PFSK-1 (cell line): ENCODE data around the gene RHPN2.

Source experiments
- FOXP2 ChIP-seq: optimal IDR thresholded peaks from 2 replicates; pipeline ENCODE3; 2011; ENCODE audit warnings: borderline replicate concordance, control low read depth, inconsistent platforms; ENCODE audit not compliant: insufficient read depth; ENCODE audit errors: extremely low read length, extremely low read depth
- POLR2AphosphoS5 ChIP-seq: IDR thresholded peaks from 2 replicates; pipeline ENCODE4 v1.6.1; 2012; ENCODE audit warnings: low read depth, mild to moderate bottlenecking, control low read depth, low read length, moderate library complexity
- SIN3A ChIP-seq: IDR thresholded peaks from 2 replicates; pipeline ENCODE4 v1.6.1; 2012; ENCODE audit warnings: mild to moderate bottlenecking, low read length, moderate library complexity, borderline replicate concordance; ENCODE audit not compliant: insufficient read depth
- TAF1 ChIP-seq: IDR thresholded peaks from 2 replicates; pipeline ENCODE4 v1.6.1; 2012; ENCODE audit warnings: low read length, control low read depth, borderline replicate concordance; ENCODE audit not compliant: insufficient read depth
- TF ChIP-seq, protein P1 (sequence below), 2 experiments: IDR thresholded peaks; 2 replicates each; pipeline versions ENCODE4 v1.6.1 to v1.8.0; 2011 to 2012; ENCODE audit warnings: low read depth in 2 of 2, low read length in 2 of 2, control low read depth in 1 of 2, inconsistent platforms in 1 of 2, mild to moderate bottlenecking in 1 of 2, moderate library complexity in 1 of 2; ENCODE audit not compliant: insufficient read depth in 1 of 2

Gene RHPN2

DNA sequence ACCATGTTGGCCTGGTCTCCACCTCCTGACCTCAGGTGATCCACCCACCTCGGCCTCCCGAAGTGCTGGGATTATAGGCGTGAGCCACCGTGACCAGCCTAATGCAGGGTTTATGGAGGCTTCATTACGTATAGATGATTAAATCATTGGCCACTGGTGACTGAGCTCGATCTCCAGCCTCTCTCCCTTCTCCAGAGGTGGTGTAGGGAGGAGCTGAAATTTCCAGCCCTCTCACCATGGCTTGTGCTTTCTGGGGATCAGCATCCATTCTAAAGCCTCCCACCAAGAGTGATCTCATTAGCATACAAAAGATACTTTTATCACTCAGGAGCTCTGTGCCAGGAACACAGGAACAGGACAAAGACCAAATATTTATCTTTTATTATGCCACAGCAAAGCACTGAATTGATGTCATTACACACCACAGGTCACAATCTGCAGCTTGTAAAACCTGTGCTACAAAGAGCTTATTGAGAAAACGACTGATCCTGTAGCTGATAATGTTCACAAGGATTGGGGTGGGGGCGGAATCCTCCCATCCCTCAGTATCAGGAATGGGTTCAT, 32.4 kb downstream of the RHPN2 start:
- TF ChIP-seq, protein P1, sequence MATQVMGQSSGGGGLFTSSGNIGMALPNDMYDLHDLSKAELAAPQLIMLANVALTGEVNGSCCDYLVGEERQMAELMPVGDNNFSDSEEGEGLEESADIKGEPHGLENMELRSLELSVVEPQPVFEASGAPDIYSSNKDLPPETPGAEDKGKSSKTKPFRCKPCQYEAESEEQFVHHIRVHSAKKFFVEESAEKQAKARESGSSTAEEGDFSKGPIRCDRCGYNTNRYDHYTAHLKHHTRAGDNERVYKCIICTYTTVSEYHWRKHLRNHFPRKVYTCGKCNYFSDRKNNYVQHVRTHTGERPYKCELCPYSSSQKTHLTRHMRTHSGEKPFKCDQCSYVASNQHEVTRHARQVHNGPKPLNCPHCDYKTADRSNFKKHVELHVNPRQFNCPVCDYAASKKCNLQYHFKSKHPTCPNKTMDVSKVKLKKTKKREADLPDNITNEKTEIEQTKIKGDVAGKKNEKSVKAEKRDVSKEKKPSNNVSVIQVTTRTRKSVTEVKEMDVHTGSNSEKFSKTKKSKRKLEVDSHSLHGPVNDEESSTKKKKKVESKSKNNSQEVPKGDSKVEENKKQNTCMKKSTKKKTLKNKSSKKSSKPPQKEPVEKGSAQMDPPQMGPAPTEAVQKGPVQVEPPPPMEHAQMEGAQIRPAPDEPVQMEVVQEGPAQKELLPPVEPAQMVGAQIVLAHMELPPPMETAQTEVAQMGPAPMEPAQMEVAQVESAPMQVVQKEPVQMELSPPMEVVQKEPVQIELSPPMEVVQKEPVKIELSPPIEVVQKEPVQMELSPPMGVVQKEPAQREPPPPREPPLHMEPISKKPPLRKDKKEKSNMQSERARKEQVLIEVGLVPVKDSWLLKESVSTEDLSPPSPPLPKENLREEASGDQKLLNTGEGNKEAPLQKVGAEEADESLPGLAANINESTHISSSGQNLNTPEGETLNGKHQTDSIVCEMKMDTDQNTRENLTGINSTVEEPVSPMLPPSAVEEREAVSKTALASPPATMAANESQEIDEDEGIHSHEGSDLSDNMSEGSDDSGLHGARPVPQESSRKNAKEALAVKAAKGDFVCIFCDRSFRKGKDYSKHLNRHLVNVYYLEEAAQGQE (IDR thresholded peaks at IDR 0.05; ENCODE audit: insufficient read depth in 1 of 2, low read depth in 2 of 2, low read length in 2 of 2), result no peak
- TF ChIP-seq SIN3A, result no peak

DNA sequence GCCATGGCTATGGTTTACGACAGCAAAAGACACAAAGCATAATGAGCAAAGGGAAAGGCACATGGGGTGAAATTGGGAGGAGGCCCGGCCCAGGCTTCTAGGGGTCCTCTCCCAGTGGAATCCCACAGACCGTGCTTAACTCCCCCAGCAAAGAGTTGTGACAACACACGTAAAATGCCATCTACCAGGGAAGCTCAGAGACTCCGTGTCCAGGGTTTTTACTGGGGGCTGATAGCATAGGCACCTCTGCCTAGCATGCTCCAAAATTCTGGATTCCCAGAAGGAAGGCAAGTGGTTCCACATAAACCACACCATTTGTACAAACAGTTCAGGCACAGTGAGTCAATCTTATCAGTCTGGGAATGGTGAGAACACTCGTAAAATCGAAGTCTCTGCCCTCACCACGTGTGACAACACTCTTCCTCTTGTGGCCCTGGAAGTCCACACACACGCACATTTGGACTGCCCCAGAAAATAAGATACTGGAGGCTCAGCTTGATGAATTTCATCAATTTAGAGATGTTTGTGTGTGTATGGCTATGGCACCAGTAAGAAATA, 34.9 kb downstream of the RHPN2 start:
- TF ChIP-seq POLR2AphosphoS5 (no peak), FOXP2 (no peak)

DNA sequence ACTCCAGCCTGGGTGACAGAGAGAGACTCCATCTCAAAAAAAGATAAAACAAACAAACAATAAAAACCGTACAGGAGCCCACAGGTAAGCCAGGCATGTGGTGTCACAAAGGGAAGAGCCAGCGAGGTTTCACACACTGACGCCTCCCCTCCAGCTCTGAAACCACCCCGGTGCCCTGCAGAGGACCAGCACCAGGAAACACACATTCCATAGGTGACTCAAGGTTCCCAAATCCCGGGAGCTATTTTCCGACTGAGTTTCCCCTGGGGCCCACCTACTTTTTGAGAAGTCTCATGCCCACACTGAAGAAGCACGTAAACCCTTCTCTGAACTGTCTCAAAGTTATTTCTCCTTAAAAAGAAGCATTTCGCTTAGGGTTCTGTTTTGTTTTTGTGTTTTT, 40.3 kb downstream of the RHPN2 start:
- TF ChIP-seq SIN3A, result no peak
- no peak for TF ChIP-seq TAF1
- no peak for TF ChIP-seq POLR2AphosphoS5
- no peak for TF ChIP-seq FOXP2
- TF ChIP-seq, protein P1 (IDR thresholded peaks at IDR 0.05; ENCODE audit: insufficient read depth in 1 of 2, low read depth in 2 of 2, low read length in 2 of 2), result no peak

DNA sequence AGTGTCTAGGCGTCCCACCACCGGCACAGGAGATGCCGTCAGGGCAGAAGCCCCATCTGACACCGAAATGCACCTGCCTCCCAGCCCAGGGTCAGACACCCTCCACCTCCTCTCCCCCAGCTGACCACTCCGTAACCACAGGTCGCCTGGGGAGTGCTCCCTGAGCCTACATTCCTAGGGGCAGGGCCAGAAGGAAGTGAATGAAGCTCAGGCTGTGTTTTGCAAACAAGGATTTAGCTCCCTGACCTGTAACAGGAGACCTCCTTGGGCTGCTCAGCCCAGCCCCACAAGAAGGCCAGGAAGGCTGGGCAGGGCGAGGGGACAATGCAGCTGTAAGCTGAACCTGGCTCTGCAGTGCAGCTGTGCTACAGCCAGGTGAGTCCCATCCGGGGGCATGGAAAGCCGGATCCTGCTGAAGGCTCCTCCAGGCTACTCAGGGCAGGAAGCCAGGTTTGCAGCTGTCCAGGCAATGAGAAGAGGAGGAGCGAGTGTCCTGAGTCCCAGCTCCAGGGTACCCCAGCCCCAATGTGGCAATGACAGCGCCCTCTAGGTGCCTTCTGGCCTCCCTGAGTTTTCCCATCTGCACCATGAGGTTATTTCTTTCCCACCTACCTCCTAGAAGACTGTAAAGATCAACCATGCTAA, 42.1 kb downstream of the RHPN2 start:
- TF ChIP-seq, protein P1 (IDR thresholded peaks at IDR 0.05; ENCODE audit: insufficient read depth in 1 of 2, low read depth in 2 of 2, low read length in 2 of 2), result no peak
- no peak for TF ChIP-seq POLR2AphosphoS5
- no peak for TF ChIP-seq TAF1
- no peak for TF ChIP-seq FOXP2
- TF ChIP-seq SIN3A, result no peak

DNA sequence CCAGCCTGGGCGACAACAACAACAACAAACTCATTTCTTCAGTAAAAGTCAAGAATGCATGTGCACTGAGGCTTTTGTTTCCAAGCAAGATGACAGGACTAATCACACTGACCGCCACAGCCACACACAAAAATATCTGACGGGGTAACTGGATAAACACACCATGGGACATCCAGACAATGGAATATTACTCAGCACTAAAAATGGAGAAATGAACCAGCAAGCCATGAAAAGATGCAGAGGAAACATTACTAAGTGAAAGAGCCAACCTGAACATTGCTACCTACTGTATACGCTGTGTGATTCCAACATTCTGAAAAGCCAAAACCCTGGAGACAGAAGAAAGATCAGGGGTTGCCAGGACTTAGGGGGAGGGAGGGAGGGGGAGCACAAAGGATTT, 56.0 kb downstream of the RHPN2 start:
- TF ChIP-seq TAF1 (no peak), FOXP2 (no peak), POLR2AphosphoS5 (no peak), SIN3A (no peak)
- TF ChIP-seq, protein P1 (IDR thresholded peaks at IDR 0.05; ENCODE audit: insufficient read depth in 1 of 2, low read depth in 2 of 2, low read length in 2 of 2), result no peak
